HG03097 (cell line): ENCODE data around the gene RARG.
"Not testable (repeated sequence)": the region's sequence is repeated elsewhere in the genome, so short reads cannot be mapped to it uniquely, and the experiment has no call there.

Source experiments
- ATAC-seq: cut with Tn5 transposase; IDR thresholded peaks from one replicate; pipeline ENCODE4 v1.9.1; 2021; ENCODE audit not compliant: unreplicated experiment, low FRiP score

RARG gene

GRCh38 chr12:53193040-53193439 lies 39.0 kb downstream of the RARG start:
- no peak for ATAC-seq

DNA sequence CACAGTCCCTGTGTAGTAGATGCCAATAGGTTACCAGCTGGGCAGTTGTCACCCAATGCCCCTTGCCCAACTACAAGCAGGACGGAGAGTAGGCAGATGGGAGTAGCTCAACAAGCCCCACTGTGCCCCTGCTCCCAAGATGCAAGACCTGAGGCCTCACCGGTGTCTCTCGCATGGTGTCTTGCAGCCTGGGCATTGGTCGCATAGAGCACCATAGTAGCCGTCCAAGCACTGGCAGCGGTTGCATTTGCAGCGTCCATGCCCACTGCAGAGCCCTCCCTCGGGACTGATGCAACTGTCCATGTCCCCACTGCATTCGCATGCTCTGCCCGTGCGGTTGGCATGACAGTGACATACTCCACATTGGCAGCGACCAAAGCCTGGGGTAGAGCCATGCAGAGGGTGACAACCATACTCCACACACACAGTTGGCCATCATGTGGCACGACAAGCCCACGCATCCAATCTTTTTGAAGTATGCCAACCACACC lies 39.4 kb downstream of the RARG start:
- no peak for ATAC-seq

- ATAC-seq = no peak
These were observed 40.0 kb downstream of the RARG start for GRCh38 chr12:53191885-53192530.

GRCh38 chr12:53191096-53191884 lies 40.7 kb downstream of the RARG start:
- no peak for ATAC-seq

DNA sequence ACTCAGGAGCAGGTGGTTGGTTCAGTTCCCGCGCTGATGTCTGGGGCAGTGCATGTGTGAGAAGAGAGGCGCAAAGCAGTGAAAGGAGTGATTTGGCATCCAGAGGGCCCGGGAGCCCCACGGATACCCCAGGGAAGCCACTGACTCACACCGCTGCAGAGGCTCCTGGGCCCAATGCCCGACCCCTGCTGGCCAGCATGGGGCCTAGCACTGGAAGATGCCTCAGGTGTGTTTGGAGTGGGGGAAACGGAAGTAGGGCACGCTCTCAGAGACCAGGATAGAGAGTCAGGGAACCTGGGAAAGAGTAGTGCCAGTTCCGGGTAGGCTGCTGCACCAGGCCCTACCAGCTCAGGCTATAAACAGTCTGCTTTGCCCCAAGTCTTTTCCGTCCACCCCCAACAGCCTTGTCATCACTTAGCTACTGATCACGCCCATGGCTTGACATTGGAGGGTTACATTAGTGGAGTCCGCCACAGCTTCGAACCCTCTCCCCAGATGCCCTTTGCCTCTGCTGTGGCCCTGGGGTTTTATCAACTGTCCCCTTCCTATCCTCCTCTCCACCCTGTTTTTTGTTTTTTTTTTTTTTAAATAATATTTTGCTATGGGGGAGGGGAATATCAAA lies 41.8 kb downstream of the RARG start:
- no peak for ATAC-seq

DNA sequence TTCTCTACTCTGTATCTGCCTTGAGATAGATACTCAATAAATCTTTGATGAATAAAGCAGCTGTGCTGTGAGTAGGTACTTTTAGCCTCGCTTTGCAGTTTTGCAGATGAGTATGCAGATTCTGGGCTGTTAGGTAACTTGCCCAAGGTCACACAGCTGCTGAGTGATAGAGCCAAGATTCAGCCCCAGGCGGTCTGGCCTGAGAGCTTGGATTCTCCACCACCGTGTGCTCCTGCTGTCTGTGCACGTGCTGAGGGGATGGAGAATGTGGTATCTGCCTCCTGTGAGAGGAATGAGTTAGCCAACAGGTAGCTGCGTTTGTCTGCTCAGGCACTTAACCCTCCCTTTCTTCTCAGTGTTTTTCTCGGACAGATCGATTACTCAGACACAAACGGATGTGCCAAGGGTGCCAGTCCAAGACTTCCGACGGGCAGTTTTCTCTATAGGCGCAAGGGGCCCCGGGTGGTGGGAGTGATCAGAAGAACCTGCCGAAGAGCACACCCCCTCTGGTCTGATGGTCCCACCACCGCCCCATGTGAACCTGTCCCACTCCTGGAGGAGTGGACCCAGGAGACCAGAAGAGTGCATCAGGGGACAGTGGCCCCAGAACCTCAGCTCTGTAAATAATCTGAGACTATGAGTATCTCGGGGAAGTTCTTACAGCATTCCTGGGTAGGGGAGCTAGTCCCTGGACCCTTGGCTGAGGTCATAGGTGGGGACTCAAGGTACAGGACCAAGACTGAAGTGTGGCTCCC lies 44.7 kb downstream of the RARG start:
- no peak for ATAC-seq

DNA sequence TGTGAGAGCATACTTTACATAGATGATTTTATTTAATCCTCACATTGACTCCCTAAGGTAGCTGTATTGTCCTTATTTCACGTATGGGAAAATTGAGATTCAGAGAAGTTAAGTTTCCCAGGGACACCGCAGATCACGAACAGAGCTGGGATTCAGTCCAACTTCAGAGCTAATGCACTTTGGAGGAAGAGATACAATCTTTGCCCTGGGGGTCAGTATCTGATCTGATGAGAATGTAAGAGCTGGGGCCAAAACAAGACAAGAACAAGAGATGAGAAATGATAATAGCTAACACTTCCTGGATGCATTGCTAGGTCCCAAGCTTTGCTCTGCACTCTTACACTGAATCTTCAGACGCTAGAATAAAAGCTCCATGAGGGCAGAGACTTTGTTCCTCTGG lies 45.3 kb downstream of the RARG start:
- ATAC-seq = no peak

DNA sequence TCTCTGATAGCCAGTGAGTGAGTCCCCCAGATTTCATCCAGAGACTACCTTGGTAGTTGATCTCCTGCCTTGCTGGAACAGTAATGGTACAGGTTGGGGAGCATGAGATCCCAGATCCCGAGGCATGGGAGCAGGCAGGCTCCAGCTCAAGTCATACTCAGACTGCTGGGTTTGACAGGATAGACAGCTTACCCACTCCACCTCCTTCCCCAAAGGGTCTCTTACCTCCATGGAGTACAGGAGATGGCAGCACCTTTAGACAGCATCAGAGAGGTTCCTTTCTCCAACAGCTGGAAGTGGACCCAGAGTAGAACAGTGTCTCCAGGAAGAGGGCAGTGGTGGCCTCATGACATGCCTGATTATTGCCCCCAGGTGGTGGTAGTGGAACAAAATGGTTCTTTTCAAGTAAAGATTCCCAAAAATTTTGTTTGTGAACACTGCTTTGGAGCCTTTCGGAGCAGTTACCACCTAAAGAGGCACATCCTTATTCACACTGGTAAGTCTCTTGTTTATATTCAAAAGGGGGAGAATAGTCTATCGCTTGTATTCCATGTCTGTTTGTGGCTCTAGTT lies 46.3 kb downstream of the RARG start:
- ATAC-seq = no peak

- no peak for ATAC-seq
These were observed 47.2 kb downstream of the RARG start for GRCh38 chr12:53184828-53185227.

DNA sequence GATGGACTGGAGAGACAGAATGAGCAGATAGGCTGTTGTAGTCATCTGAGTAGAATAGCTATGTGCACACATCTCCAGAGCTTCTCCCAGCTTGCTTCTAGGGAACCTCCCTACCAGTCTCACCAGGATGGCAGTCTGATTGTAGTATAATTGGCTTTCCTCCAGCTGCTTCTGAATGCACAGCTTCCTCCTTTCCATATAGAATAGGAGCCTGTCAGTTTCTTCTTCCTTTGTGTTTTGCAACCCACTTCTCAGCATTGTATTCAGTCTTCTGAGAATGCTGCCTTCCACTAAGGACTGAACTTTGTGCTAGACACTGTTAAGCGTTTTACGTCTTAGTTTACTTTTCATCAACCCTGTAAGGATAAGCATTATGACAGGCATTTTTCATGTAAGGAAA lies 49.1 kb downstream of the RARG start:
- ATAC-seq = no peak

- ATAC-seq = no peak
These were observed 50.1 kb downstream of the RARG start for GRCh38 chr12:53181935-53182334.

- peak; percentile 42 for ATAC-seq
These were observed 50.9 kb downstream of the RARG start for GRCh38 chr12:53180931-53181645.

- peak; percentile 92 for ATAC-seq
These were observed 51.6 kb downstream of the RARG start, which contains the start of the genes CSAD and ZNF740 for GRCh38 chr12:53180220-53180930. Gene CSAD (minus strand): TSS chr12:53180925. CDS start chr12:53173470, 7,455 bp downstream. Gene ZNF740 (plus strand): TSS chr12:53180722. CDS start chr12:53181984, 1,262 bp downstream.

DNA sequence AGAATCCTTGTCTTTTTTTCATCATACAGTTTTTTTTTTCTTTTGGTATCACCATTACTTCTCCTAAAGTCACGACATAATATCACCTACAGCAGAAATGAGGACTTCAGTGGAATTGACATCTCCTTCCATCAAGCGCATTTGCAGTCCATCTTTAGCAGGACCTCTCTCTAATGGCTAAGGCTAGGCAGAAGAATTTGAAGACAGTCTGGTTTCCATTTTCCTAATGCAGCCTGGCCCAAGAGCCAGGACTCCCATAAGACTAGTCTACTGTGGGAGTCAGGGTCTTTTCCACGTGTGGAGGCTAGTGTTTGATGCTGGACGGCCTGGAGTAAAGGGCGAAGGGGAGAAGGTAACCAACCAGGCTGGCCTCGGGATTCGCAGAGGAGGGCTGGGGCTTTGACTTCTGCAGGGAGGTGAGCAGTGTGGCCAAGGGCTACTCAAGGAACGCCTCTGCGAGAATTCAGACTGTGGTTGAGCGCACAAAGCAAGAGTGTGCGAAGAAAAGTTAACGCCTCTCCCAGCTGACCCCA lies 52.3 kb downstream of the RARG start:
- peak; percentile 2 for ATAC-seq

DNA sequence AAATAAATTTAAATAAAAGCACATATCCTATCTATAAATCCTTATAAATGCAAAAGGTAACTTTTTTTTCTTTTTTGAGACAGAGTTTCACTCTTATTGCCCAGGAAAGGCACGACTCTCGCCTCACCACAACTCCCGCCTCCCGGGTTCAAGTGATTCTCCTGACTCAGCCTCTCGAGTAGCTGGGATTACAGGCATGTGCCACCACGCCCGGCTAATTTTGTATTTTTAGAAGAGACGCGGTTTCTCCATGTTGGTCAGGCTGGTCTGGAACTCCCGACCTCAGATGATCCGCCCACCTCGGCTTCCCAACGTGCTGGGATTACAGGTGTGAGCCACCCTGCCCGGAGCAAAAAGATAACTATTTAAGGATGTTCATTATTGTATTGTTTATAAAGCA lies 53.2 kb downstream of the RARG start:
- not testable (repeated sequence) for ATAC-seq

DNA sequence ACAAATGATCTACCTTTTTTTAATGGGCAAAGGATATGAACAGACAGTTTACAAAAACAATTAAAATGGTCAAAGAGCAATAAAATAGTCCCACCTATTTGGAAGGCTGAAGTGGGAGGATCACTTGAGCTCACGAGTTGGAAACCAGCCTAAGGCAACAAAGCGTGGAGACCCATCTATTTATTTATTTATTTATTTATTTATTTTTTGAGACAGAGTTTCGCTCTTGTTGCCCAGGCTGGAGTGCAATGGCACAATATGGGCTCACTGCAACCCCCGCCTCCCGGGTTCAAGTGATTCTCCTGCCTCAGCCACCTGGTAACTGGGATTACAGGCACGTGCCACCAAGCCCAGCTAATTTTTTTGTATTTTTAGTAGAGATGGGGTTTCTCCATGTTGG lies 54.6 kb downstream of the RARG start:
- not testable (repeated sequence) for ATAC-seq

- no peak for ATAC-seq
These were observed 55.3 kb downstream of the RARG start for GRCh38 chr12:53176750-53177149.

GRCh38 chr12:53174881-53175491 lies 57.0 kb downstream of the RARG start:
- ATAC-seq = no peak
